SU-DHL-6 (cell line): ENCODE measurements around the gene POU2AF2.
"Not testable (repeated sequence)": the region's sequence is repeated elsewhere in the genome, so short reads cannot be mapped to it uniquely, and the experiment has no call there.

Source experiments
- H2AFZ ChIP-seq: fragments of 200-600 bp; sonication (generic); 2 replicates; pipeline ENCODE4 v1.6.1; 2014; ENCODE audit warnings: low read depth, mild to moderate bottlenecking, moderate library complexity, mixed read lengths, antibody characterized with exemption, low read length; ENCODE audit not compliant: severe bottlenecking
- H3F3A ChIP-seq: fragments of 200-600 bp; shearing (Covaris generic); 2 replicates; pipeline ENCODE4 v1.6.0; 2016; ENCODE audit warnings: antibody characterized with exemption, mild to moderate bottlenecking; ENCODE audit not compliant: insufficient read depth
- H3K27ac ChIP-seq: fragments of 200-600 bp; sonication (generic); 2 replicates; pipeline ENCODE4 v1.5.1; 2016; ENCODE audit warnings: low read depth, mild to moderate bottlenecking, low read length, moderate library complexity, mixed read lengths
- H3K27me3 ChIP-seq: fragments of 200-600 bp; sonication (generic), shearing (Covaris generic); 2 replicates; pipeline ENCODE4 v1.6.0; 2014; ENCODE audit warnings: mild to moderate bottlenecking, low read length
- H3K36me3 ChIP-seq: fragments of 200-600 bp; sonication (generic); 2 replicates; pipeline ENCODE4 v1.6.1; 2014; ENCODE audit warnings: mild to moderate bottlenecking, low read length, mixed read lengths
- H3K4me2 ChIP-seq: fragments of 300-600, 200-600 bp; shearing (Covaris generic), sonication (generic); 2 replicates; pipeline ENCODE4 v1.6.0; 2014; ENCODE audit warnings: low read length, low read depth, mild to moderate bottlenecking; ENCODE audit not compliant: poor library complexity, severe bottlenecking
- H3K4me3 ChIP-seq: fragments of 200-600 bp; sonication (generic); 2 replicates; pipeline ENCODE4 v1.5.1; 2014; ENCODE audit warnings: antibody characterized with exemption, low read length, mild to moderate bottlenecking, mixed read lengths; ENCODE audit not compliant: insufficient read depth, poor library complexity, severe bottlenecking
- H3K79me2 ChIP-seq: fragments of 200-600 bp; sonication (generic); 2 replicates; pipeline ENCODE4 v1.6.1; 2014; ENCODE audit warnings: mild to moderate bottlenecking, low read length, moderate library complexity; ENCODE audit not compliant: insufficient read depth
- H3K9ac ChIP-seq: fragments of 200-600 bp; sonication (generic); 2 replicates; pipeline ENCODE4 v1.7.0; 2014; ENCODE audit warnings: mild to moderate bottlenecking, low read length
- H3K9me2 ChIP-seq: fragments of 200-600 bp; sonication (generic); replicated peaks from 2 replicates; pipeline ENCODE4 v1.6.1; 2014; ENCODE audit warnings: low read length; ENCODE audit not compliant: insufficient read depth
- H3K9me3 ChIP-seq: fragments of 200-600 bp; sonication (generic); 2 replicates; pipeline ENCODE4 v1.6.1; 2014; ENCODE audit warnings: low read length, mixed read lengths; ENCODE audit not compliant: insufficient read depth
- H4K20me1 ChIP-seq: fragments of 200-600 bp; sonication (generic); 2 replicates; pipeline ENCODE4 v1.6.1; 2014; ENCODE audit warnings: low read depth, mild to moderate bottlenecking, antibody characterized with exemption, low read length, moderate library complexity, mixed read lengths
- CTCF ChIP-seq: fragments of 200-600 bp; sonication (generic); IDR thresholded peaks from one replicate; pipeline ENCODE4 v1.5.1; 2017; ENCODE audit warnings: antibody characterized with exemption, mild to moderate bottlenecking, low read length, moderate library complexity; ENCODE audit not compliant: insufficient read depth, poor library complexity, severe bottlenecking
- EZH2phosphoT487 ChIP-seq: fragments of 200-600 bp; sonication (generic), shearing (Covaris generic); conservative IDR thresholded peaks from 2 replicates; pipeline ENCODE4 v1.6.1; 2018; ENCODE audit warnings: mild to moderate bottlenecking, antibody characterized with exemption, low read length, moderate library complexity, mixed read lengths

The POU2AF2 gene

GRCh38 chr11:111222821-111223455, 22.6 kb upstream of the POU2AF2 start:
- not testable (repeated sequence) for H2AFZ ChIP-seq, H3K27ac ChIP-seq, H3K27me3 ChIP-seq, H3K9me3 ChIP-seq, H3K9ac ChIP-seq, H4K20me1 ChIP-seq, H3K4me3 ChIP-seq, H3K9me2 ChIP-seq, H3K36me3 ChIP-seq, H3K79me2 ChIP-seq, H3K4me2 ChIP-seq, H3F3A ChIP-seq

GRCh38 chr11:111225881-111226280, 19.6 kb upstream of the POU2AF2 start:
- H3K79me2 ChIP-seq: no peaks in the 10 kb centered on the region
- TF ChIP-seq EZH2phosphoT487 (no peak), CTCF (no peak)
- no peaks in the 10 kb centered on the region for H3F3A ChIP-seq
- no peak overlapping the region for H2AFZ ChIP-seq
- H4K20me1 ChIP-seq: no peaks in the 10 kb centered on the region
- H3K27me3 ChIP-seq: no peaks in the 10 kb centered on the region
- H3K4me2 ChIP-seq: no peak overlapping the region
- no peak overlapping the region for H3K27ac ChIP-seq
- no peaks in the 10 kb centered on the region for H3K9me3 ChIP-seq
- H3K9me2 ChIP-seq: no peaks in the 10 kb centered on the region
- H3K4me3 ChIP-seq: no peak overlapping the region
- H3K36me3 ChIP-seq: 0 out of 2 replicates have a peak, but pooled peaks cover 4% of the 10 kb centered on the region
- no peak overlapping the region for H3K9ac ChIP-seq

GRCh38 chr11:111229604-111230003, 15.9 kb upstream of the POU2AF2 start:
- no peaks in the 10 kb centered on the region for H3F3A ChIP-seq
- no peak for TF ChIP-seq EZH2phosphoT487
- TF ChIP-seq CTCF: no peak
- H3K4me3 ChIP-seq: no peak overlapping the region
- 0 out of 2 replicates have a peak, but pooled peaks cover 4% of the 10 kb centered on the region for H3K36me3 ChIP-seq
- H3K27me3 ChIP-seq: no peaks in the 10 kb centered on the region
- H3K9me2 ChIP-seq: no peaks in the 10 kb centered on the region
- H2AFZ ChIP-seq: no peak overlapping the region
- H3K4me2 ChIP-seq: no peak overlapping the region
- no peaks in the 10 kb centered on the region for H3K9me3 ChIP-seq
- H4K20me1 ChIP-seq: no peaks in the 10 kb centered on the region
- H3K9ac ChIP-seq: no peak overlapping the region
- H3K27ac ChIP-seq: no peak overlapping the region
- no peaks in the 10 kb centered on the region for H3K79me2 ChIP-seq

GRCh38 chr11:111230122-111230465, 15.4 kb upstream of the POU2AF2 start:
- peak overlapping the region; percentile 43 for H2AFZ ChIP-seq
- no peak overlapping the region for H3K9ac ChIP-seq

More at GRCh38 chr11:111230122-111230465, 15.4 kb upstream of the POU2AF2 start:
- Histone ChIP-seq H4K20me1 (no peaks in the 10 kb centered on the region), H3K4me2 (peak overlapping the region; percentile 48), H3K4me3 (no peak overlapping the region), H3F3A (no peaks in the 10 kb centered on the region), H3K36me3 (0 out of 2 replicates have a peak, but pooled peaks cover 2% of the 10 kb centered on the region), H3K79me2 (no peaks in the 10 kb centered on the region), H3K9me3 (no peaks in the 10 kb centered on the region), H3K27me3 (no peaks in the 10 kb centered on the region), H3K9me2 (no peaks in the 10 kb centered on the region), H3K27ac (no peak overlapping the region)
- TF ChIP-seq EZH2phosphoT487 (no peak), CTCF (no peak)
